ENCODE data around the gene STPG1.

STPG1 gene

GRCh38 chr1:24348196-24348595 lies 65.4 kb downstream of the STPG1 start:
- TF ChIP-seq, protein P1, sequence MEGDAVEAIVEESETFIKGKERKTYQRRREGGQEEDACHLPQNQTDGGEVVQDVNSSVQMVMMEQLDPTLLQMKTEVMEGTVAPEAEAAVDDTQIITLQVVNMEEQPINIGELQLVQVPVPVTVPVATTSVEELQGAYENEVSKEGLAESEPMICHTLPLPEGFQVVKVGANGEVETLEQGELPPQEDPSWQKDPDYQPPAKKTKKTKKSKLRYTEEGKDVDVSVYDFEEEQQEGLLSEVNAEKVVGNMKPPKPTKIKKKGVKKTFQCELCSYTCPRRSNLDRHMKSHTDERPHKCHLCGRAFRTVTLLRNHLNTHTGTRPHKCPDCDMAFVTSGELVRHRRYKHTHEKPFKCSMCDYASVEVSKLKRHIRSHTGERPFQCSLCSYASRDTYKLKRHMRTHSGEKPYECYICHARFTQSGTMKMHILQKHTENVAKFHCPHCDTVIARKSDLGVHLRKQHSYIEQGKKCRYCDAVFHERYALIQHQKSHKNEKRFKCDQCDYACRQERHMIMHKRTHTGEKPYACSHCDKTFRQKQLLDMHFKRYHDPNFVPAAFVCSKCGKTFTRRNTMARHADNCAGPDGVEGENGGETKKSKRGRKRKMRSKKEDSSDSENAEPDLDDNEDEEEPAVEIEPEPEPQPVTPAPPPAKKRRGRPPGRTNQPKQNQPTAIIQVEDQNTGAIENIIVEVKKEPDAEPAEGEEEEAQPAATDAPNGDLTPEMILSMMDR (IDR thresholded peaks at IDR 0.05; ENCODE audit: low read depth, low read length): no peak
- DNase-seq (ENCODE audit: extremely low read depth, low read depth): no peak

GRCh38 chr1:24347159-24347934 lies 66.2 kb downstream of the STPG1 start:
- TF ChIP-seq, protein P1 (IDR thresholded peaks at IDR 0.05; ENCODE audit: low read depth, low read length): no peak
- no peak for DNase-seq (ENCODE audit: extremely low read depth, low read depth)

- TF ChIP-seq, protein P1 (IDR thresholded peaks at IDR 0.05; ENCODE audit: low read depth, low read length): no peak
- no peak for DNase-seq (ENCODE audit: extremely low read depth, low read depth)
These were observed 68.2 kb downstream of the STPG1 start for GRCh38 chr1:24345334-24345733.

DNA sequence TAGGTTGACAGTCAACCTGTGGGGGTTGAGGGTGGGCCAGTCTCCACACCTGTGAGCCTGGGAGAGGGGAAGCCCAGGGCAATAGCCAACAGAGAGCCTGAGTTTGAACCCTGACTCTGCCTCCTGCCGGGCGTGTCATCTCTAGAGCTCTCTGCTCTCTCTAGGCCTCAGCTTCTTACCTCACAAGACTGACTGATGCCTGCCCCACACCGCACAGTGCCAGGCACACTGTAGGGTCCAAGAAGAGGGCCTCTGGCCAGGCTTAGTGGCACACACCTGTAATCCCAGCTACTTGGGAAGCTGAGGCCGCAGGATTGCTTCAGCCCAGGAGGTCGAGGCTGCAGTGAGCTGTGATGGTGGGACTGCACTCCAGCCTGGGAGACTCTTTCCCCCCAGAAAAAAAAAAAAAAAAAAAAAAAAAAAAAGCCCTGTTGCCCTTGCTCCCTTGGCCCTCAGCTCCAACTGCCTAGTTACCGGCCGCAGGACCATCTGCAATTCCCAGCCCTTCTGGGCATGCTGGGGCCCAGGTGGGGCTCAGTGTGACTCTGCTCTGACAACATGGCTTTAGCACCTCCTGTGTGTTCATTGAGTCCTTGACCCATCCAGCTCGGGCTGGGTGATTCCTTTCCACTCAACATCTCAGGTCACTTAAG lies 69.4 kb downstream of the STPG1 start:
- DNase-seq (ENCODE audit: extremely low read depth, low read depth): no peak
- TF ChIP-seq, protein P1 (IDR thresholded peaks at IDR 0.05; ENCODE audit: low read depth, low read length): no peak

DNA sequence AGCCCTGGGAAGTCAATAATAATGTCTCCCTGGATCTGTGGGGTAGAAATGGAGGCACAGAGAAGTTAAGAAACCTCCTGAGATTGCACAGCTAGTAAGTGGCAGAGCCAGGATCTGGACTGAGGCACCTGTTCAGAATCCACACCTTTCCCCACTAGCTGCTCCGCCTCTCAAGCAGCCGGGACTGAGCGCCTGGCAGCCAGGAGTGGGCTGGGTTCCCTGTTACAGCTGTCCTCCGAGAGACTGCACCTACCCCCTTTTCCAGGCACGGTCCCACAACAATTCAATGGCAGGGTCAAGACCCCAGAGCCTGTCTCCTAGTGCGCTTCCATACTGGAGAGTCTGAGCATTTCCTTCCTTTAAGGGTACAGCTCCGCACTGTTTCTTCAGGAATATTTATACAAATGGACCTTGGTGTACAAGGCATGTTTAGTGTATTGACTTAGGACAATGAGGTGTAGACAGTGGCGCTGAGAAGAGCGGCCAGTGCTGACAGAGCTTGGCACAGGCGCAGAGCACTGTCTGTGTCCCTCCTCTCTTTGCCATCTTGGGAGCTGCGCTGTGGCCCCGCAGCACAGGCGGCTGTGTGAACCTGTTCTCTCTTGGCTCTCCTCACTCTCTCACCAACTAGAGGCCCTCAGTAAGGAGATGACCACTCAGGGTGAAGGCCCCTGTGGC lies 70.0 kb downstream of the STPG1 start:
- no peak for DNase-seq (ENCODE audit: extremely low read depth, low read depth)
- TF ChIP-seq, protein P1 (IDR thresholded peaks at IDR 0.05; ENCODE audit: low read depth, low read length): no peak

DNA sequence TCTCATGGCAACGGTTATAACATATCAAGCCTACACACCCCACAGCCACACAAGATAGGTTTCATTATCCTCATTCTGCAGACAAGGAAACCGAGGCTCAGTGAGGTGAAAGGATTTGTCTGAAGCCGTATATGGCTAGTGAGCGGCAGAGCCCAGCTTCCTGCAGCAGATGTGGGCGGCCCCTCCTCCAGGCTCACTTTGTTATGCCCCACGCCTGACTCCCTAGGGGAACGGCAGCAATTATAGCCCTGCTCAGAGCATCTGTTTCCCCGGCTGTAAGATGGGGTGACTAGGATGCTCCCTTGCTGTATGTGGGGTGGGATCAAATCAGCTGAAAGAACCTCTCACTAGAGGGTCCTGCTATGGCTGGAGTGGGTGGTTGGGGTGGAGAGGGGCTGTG lies 72.3 kb downstream of the STPG1 start:
- DNase-seq (ENCODE audit: extremely low read depth, low read depth): no peak
- TF ChIP-seq, protein P1 (IDR thresholded peaks at IDR 0.05; ENCODE audit: low read depth, low read length): no peak

DNA sequence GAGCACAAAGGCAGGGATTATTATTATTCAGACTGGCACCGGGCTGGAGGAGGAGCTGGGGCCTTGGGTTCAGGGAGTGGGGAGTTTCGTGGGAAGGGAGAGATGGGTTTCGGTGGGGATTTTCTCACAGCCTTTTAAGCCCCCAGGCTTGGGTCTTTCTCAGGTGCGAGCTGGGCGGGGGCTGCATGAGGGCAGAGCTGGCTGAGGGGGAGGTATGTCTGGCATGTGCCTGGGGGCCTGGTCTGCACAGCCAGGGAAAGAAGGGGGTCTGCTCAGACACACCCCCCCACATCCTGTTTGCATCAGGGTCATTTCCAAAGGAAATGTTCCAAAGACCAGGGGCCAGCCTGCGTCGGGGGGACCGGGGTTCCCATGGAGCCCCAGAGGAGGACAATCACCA lies 72.8 kb downstream of the STPG1 start:
- TF ChIP-seq, protein P1 (IDR thresholded peaks at IDR 0.05; ENCODE audit: low read depth, low read length): no peak
- DNase-seq (ENCODE audit: extremely low read depth, low read depth): no peak
